HEK293T (cell line): ENCODE data around the gene SH3RF2.

ENCODE experiments used
- ARNT ChIP-seq: fragments of 450-650 bp; IDR thresholded peaks from 2 replicates; pipeline ENCODE4 v1.6.1; 2017; ENCODE audit warnings: mild to moderate bottlenecking
- BHLHE40 ChIP-seq: fragments of 450-650 bp; IDR thresholded peaks from 2 replicates; pipeline ENCODE4 v1.6.1; 2016; ENCODE audit warnings: mild to moderate bottlenecking, moderate library complexity, borderline replicate concordance
- CTBP1 ChIP-seq: fragments of 450-650 bp; IDR thresholded peaks from 2 replicates; pipeline ENCODE4 v1.6.1; 2016; ENCODE audit warnings: borderline replicate concordance
- ELF4 ChIP-seq: fragments of 450-650 bp; IDR thresholded peaks from 2 replicates; pipeline ENCODE4 v1.6.1; 2017; ENCODE audit warnings: antibody characterized with exemption
- FOXA1 ChIP-seq: fragments of 450-650 bp; IDR thresholded peaks from 2 replicates; pipeline ENCODE4 v1.6.1; 2016; ENCODE audit warnings: mild to moderate bottlenecking
- FOXK2 ChIP-seq: fragments of 450-650 bp; IDR thresholded peaks from 2 replicates; pipeline ENCODE4 v1.6.1; 2016; ENCODE audit warnings: mild to moderate bottlenecking
- FOXM1 ChIP-seq: fragments of 450-650 bp; IDR thresholded peaks from 2 replicates; pipeline ENCODE4 v1.6.1; 2017; ENCODE audit warnings: mild to moderate bottlenecking, borderline replicate concordance
- HDGF ChIP-seq: fragments of 450-650 bp; IDR thresholded peaks from 2 replicates; pipeline ENCODE4 v1.6.1; 2017; ENCODE audit warnings: antibody characterized with exemption, borderline replicate concordance
- LEF1 ChIP-seq: fragments of 450-650 bp; IDR thresholded peaks from 2 replicates; pipeline ENCODE4 v1.6.1; 2017; ENCODE audit warnings: mild to moderate bottlenecking, borderline replicate concordance
- PKNOX1 ChIP-seq: fragments of 450-650 bp; IDR thresholded peaks from 2 replicates; pipeline ENCODE4 v1.6.1; 2016
- SUZ12 ChIP-seq: fragments of 450-650 bp; IDR thresholded peaks from 2 replicates; pipeline ENCODE4 v1.6.1; 2016; ENCODE audit warnings: mild to moderate bottlenecking
- TARDBP ChIP-seq: fragments of 450-650 bp; IDR thresholded peaks from 2 replicates; pipeline ENCODE4 v1.6.1; 2016
- ZNF384 ChIP-seq: fragments of 450-650 bp; IDR thresholded peaks from 2 replicates; pipeline ENCODE4 v1.6.1; 2016

GRCh38 chr5:146001544-146002190 lies 65.3 kb downstream of the SH3RF2 start:
- no peak for TF ChIP-seq FOXA1
- no peak for TF ChIP-seq FOXK2
- TF ChIP-seq SUZ12 = no peak
- TF ChIP-seq CTBP1 = no peak
- TF ChIP-seq TARDBP = no peak
- no peak for TF ChIP-seq HDGF
- TF ChIP-seq ZNF384 = no peak
- no peak for TF ChIP-seq ARNT
- TF ChIP-seq BHLHE40 = no peak
- no peak for TF ChIP-seq FOXM1
- no peak for TF ChIP-seq ELF4
- TF ChIP-seq LEF1 = no peak
- TF ChIP-seq PKNOX1 = no peak
